D721Med (cell line): ENCODE measurements around the gene NDUFA9.

Source experiments
- DNase-seq: peaks from one replicate; pipeline ENCODE4 v3.0.0; 2011; ENCODE audit warnings: low spot score; ENCODE audit not compliant: insufficient read length
- FAIRE-seq: peaks from 2 replicates; lab custom pipeline; 2011; peaks lifted over from hg19 to GRCh38; lab: Jason Lieb, UNC
- TF ChIP-seq, protein P1 (sequence below): IDR thresholded peaks from 2 replicates; pipeline ENCODE4 v1.5.1; 2012; ENCODE audit warnings: mild to moderate bottlenecking, control low read depth; ENCODE audit not compliant: insufficient read depth; ENCODE audit errors: missing control alignments

NDUFA9 gene

GRCh38 chr12:4615667-4616066 lies 33.2 kb upstream of the NDUFA9 start:
- no peak for FAIRE-seq
- no peak for DNase-seq
- TF ChIP-seq, protein P1, sequence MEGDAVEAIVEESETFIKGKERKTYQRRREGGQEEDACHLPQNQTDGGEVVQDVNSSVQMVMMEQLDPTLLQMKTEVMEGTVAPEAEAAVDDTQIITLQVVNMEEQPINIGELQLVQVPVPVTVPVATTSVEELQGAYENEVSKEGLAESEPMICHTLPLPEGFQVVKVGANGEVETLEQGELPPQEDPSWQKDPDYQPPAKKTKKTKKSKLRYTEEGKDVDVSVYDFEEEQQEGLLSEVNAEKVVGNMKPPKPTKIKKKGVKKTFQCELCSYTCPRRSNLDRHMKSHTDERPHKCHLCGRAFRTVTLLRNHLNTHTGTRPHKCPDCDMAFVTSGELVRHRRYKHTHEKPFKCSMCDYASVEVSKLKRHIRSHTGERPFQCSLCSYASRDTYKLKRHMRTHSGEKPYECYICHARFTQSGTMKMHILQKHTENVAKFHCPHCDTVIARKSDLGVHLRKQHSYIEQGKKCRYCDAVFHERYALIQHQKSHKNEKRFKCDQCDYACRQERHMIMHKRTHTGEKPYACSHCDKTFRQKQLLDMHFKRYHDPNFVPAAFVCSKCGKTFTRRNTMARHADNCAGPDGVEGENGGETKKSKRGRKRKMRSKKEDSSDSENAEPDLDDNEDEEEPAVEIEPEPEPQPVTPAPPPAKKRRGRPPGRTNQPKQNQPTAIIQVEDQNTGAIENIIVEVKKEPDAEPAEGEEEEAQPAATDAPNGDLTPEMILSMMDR = no peak

- TF ChIP-seq, protein P1 = no peak
- FAIRE-seq = no peak
- DNase-seq = no peak
These were observed 27.4 kb upstream of the NDUFA9 start for GRCh38 chr12:4621511-4621910.

GRCh38 chr12:4626543-4626942 lies 22.4 kb upstream of the NDUFA9 start:
- no peak for FAIRE-seq
- DNase-seq = no peak
- TF ChIP-seq, protein P1 = no peak

DNA sequence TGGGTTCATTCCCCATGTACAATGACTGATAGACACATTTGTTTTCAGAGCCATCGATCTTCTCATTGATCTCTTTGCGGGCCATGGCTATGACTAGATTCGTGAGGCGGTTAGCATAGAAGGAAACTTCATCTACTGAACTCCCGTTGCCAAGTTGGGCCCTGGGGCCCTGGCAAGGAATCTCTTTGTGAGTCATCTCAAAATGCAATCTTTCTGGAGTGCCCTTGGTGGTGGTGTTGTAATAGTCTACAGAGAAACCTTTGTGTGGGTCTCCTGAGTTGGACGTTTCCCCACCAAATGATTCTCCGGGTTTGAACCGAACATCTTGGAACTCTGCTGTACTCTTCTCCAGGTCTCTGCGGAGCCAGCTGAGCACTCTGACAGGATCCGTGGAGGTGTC lies 20.5 kb upstream of the NDUFA9 start:
- DNase-seq (no peak), FAIRE-seq (no peak)
- TF ChIP-seq, protein P1 = no peak

- TF ChIP-seq, protein P1 = no peak
- no peak for DNase-seq
- no peak for FAIRE-seq
These were observed 18.7 kb upstream of the NDUFA9 start for GRCh38 chr12:4630262-4630661.

- FAIRE-seq (no peak), DNase-seq (no peak)
- TF ChIP-seq, protein P1 = no peak
These were observed 5.2 kb upstream of the NDUFA9 start for GRCh38 chr12:4643747-4644146.

DNA sequence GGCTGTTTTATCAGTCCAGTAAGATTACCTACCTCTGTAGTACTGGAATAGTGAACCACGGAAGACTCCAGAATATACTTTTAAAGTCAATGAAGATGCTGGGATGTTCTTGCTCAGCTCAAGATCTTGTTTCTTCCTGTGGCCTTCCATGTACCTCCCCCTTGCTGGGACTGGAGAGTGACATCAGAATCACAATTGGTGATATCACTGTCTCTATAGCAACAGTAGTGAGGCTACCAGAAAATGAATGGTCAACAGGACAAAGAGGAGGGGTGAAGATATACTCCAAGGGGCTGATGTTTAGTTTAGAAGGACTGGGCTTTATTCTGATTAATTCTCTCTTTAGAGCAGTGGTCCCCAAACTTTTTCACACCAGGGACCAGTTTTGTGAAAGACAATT lies 3.9 kb upstream of the NDUFA9 start:
- no peak for DNase-seq
- no peak for FAIRE-seq
- TF ChIP-seq, protein P1 = no peak
